GM18502 (cell line): ENCODE results near the gene FGD2.
"Not testable (repeated sequence)": the region's sequence is repeated elsewhere in the genome, so short reads cannot be mapped to it uniquely, and the experiment has no call there.

Experiments
- ATAC-seq: cut with Tn5 transposase; IDR thresholded peaks from one replicate; pipeline ENCODE4 v1.9.1; 2021; ENCODE audit warnings: mild to moderate bottlenecking; ENCODE audit not compliant: unreplicated experiment, poor library complexity

The FGD2 gene

GRCh38 chr6:37033819-37034795 lies 28.7 kb downstream of the FGD2 start:
- ATAC-seq, result no peak

- no peak for ATAC-seq
These were observed 30.7 kb downstream of the FGD2 start for GRCh38 chr6:37036146-37036545.

- no peak for ATAC-seq
These were observed 33.1 kb downstream of the FGD2 start for GRCh38 chr6:37038292-37039198.

- ATAC-seq, result no peak
These were observed 34.5 kb downstream of the FGD2 start for GRCh38 chr6:37039958-37040357.

GRCh38 chr6:37041521-37041920 lies 36.1 kb downstream of the FGD2 start:
- no peak for ATAC-seq

- ATAC-seq, result no peak
These were observed 36.7 kb downstream of the FGD2 start for GRCh38 chr6:37042150-37042549.

- ATAC-seq, result not testable (repeated sequence)
These were observed 37.6 kb downstream of the FGD2 start for GRCh38 chr6:37043091-37043490.

GRCh38 chr6:37047346-37047688 lies 41.9 kb downstream of the FGD2 start:
- no peak for ATAC-seq

- ATAC-seq, result no peak
These were observed 42.4 kb downstream of the FGD2 start for GRCh38 chr6:37047689-37048402.

GRCh38 chr6:37048403-37048850 lies 43.0 kb downstream of the FGD2 start:
- no peak for ATAC-seq

- ATAC-seq, result peak; percentile 69
These were observed 43.6 kb downstream of the FGD2 start for GRCh38 chr6:37048851-37049757.

- no peak for ATAC-seq
These were observed 44.2 kb downstream of the FGD2 start for GRCh38 chr6:37049758-37050044.

- ATAC-seq, result peak; percentile 52
These were observed 44.8 kb downstream of the FGD2 start for GRCh38 chr6:37050045-37050853.

GRCh38 chr6:37050854-37051137 lies 45.3 kb downstream of the FGD2 start:
- ATAC-seq, result no peak

- peak; percentile 39 for ATAC-seq
These were observed 45.9 kb downstream of the FGD2 start for GRCh38 chr6:37051138-37052026.

GRCh38 chr6:37052027-37052628 lies 46.7 kb downstream of the FGD2 start:
- ATAC-seq, result no peak

GRCh38 chr6:37053683-37054082 lies 48.2 kb downstream of the FGD2 start:
- ATAC-seq, result no peak

GRCh38 chr6:37054171-37054570 lies 48.7 kb downstream of the FGD2 start:
- no peak for ATAC-seq
